ENCODE data around the gene FEN1. TPM values are rescaled to one million over a fixed set of nuclear protein-coding genes. Genes with fewer than 3 reads are reported as not detected.

FEN1 gene
- total and polyA plus RNA-seq, 2 of the 13 experiments (the other 11 are each of a cell fraction or from before 2014, with no cell fraction given), result 12.4 to 102 TPM

GRCh38 chr11:61828379-61828628 lies 35.6 kb downstream of the FEN1 start (continued):
- 0 out of 2 replicates have a peak, but pooled peaks have one; percentile 29 for TF ChIP-seq HDAC1 (CRISPR knock-in tag; IDR thresholded peaks at IDR 0.05)
- TF ChIP-seq, protein P1, sequence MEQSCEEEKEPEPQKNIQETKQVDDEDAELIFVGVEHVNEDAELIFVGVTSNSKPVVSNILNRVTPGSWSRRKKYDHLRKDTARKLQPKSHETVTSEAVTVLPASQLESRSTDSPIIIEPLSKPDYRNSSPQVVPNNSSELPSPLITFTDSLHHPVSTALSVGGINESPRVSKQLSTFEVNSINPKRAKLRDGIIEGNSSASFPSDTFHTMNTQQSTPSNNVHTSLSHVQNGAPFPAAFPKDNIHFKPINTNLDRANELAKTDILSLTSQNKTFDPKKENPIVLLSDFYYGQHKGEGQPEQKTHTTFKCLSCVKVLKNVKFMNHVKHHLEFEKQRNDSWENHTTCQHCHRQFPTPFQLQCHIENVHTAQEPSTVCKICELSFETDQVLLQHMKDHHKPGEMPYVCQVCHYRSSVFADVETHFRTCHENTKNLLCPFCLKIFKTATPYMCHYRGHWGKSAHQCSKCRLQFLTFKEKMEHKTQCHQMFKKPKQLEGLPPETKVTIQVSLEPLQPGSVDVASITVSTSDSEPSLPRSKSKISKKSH (CRISPR knock-in tag; IDR thresholded peaks at IDR 0.05; ENCODE audit: borderline replicate concordance), result peak; percentile 84
- no peak for TF ChIP-seq USF2 (IDR thresholded peaks at IDR 0.05; ENCODE audit: low read depth, low read length)
- TF ChIP-seq USF2 (CRISPR knock-in tag; IDR thresholded peaks at IDR 0.05; ENCODE audit: borderline replicate concordance), result peak; percentile 50; the same call in 1 of the 2 replicates
- TF ChIP-seq HOXA3 (CRISPR knock-in tag; IDR thresholded peaks at IDR 0.05), result no peak
- peak; percentile 9; the same call in 1 of the 2 replicates for TF ChIP-seq ZGPAT (CRISPR knock-in tag; IDR thresholded peaks at IDR 0.05)
- no peak for TF ChIP-seq ZNF816 (CRISPR knock-in tag; IDR thresholded peaks at IDR 0.05; ENCODE audit: borderline replicate concordance)
- no peak for TF ChIP-seq HES4 (CRISPR knock-in tag; IDR thresholded peaks at IDR 0.05; ENCODE audit: borderline replicate concordance)
- no peak for TF ChIP-seq ZNF138 (CRISPR knock-in tag; IDR thresholded peaks at IDR 0.05; ENCODE audit: low read depth)
- 0 out of 2 replicates have a peak, but pooled peaks have one; percentile 48 for TF ChIP-seq ZBTB42 (CRISPR knock-in tag; IDR thresholded peaks at IDR 0.05)
- 0 out of 2 replicates have a peak, but pooled peaks have one; percentile 19 for TF ChIP-seq LBX2 (CRISPR knock-in tag; IDR thresholded peaks at IDR 0.05; ENCODE audit: borderline replicate concordance)
- no peak for TF ChIP-seq MIER3 (CRISPR knock-in tag; IDR thresholded peaks at IDR 0.05; ENCODE audit: borderline replicate concordance)
- 0 out of 2 replicates have a peak, but pooled peaks have one; percentile 6 for TF ChIP-seq ZNF772 (CRISPR knock-in tag; IDR thresholded peaks at IDR 0.05)
- TF ChIP-seq THAP11 (CRISPR knock-in tag; IDR thresholded peaks at IDR 0.05), result no peak
- no peak for TF ChIP-seq GATA4 (IDR thresholded peaks at IDR 0.05; ENCODE audit: borderline replicate concordance, low read depth)
- TF ChIP-seq, protein P2, sequence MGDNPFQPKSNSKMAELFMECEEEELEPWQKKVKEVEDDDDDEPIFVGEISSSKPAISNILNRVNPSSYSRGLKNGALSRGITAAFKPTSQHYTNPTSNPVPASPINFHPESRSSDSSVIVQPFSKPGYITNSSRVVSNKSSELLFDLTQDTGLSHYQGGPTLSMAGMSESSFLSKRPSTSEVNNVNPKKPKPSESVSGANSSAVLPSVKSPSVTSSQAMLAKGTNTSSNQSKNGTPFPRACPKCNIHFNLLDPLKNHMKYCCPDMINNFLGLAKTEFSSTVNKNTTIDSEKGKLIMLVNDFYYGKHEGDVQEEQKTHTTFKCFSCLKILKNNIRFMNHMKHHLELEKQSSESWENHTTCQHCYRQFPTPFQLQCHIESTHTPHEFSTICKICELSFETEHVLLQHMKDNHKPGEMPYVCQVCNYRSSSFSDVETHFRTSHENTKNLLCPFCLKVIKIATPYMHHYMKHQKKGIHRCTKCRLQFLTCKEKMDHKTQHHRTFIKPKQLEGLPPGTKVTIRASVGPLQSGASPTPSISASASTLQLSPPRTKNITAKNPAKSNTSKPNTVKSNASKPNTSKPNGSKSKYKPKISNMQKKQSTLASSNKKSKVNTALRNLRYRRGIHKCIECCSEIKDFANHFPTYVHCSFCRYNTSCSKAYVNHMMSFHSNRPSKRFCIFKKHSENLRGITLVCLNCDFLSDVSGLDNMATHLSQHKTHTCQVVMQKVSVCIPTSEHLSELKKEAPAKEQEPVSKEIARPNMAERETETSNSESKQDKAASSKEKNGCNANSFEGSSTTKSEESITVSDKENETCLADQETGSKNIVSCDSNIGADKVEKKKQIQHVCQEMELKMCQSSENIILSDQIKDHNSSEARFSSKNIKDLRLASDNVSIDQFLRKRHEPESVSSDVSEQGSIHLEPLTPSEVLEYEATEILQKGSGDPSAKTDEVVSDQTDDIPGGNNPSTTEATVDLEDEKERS (CRISPR knock-in tag; IDR thresholded peaks at IDR 0.05), result no peak
- TF ChIP-seq, protein P3, sequence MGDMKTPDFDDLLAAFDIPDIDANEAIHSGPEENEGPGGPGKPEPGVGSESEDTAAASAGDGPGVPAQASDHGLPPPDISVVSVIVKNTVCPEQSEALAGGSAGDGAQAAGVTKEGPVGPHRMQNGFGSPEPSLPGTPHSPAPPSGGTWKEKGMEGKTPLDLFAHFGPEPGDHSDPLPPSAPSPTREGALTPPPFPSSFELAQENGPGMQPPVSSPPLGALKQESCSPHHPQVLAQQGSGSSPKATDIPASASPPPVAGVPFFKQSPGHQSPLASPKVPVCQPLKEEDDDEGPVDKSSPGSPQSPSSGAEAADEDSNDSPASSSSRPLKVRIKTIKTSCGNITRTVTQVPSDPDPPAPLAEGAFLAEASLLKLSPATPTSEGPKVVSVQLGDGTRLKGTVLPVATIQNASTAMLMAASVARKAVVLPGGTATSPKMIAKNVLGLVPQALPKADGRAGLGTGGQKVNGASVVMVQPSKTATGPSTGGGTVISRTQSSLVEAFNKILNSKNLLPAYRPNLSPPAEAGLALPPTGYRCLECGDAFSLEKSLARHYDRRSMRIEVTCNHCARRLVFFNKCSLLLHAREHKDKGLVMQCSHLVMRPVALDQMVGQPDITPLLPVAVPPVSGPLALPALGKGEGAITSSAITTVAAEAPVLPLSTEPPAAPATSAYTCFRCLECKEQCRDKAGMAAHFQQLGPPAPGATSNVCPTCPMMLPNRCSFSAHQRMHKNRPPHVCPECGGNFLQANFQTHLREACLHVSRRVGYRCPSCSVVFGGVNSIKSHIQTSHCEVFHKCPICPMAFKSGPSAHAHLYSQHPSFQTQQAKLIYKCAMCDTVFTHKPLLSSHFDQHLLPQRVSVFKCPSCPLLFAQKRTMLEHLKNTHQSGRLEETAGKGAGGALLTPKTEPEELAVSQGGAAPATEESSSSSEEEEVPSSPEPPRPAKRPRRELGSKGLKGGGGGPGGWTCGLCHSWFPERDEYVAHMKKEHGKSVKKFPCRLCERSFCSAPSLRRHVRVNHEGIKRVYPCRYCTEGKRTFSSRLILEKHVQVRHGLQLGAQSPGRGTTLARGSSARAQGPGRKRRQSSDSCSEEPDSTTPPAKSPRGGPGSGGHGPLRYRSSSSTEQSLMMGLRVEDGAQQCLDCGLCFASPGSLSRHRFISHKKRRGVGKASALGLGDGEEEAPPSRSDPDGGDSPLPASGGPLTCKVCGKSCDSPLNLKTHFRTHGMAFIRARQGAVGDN (CRISPR knock-in tag; IDR thresholded peaks at IDR 0.05), result peak; percentile 11
